T-helper 2 cell treated with Interferon-gamma antibody and Interleukin-4, amounts not matched to agents 5 μg/mL and 100 μg/mL, for 36 hours (primary cell): ENCODE measurements around the gene BSG.
A peak's percentile ranks its signal among the peaks of the same experiment; 100 is the strongest.

Experiments used
- DNase-seq: peaks from one replicate; pipeline ENCODE4 v3.0.0; 2021; ENCODE audit warnings: low spot score
- H3K27ac Mint-ChIP-seq: one replicate; pipeline ENCODE4 v1.8.0; 2021; ENCODE audit warnings: mild to moderate bottlenecking, mixed read lengths
- H3K27me3 Mint-ChIP-seq: one replicate; pipeline ENCODE4 v1.8.0; 2021; ENCODE audit warnings: low read depth, mixed read lengths
- H3K36me3 Mint-ChIP-seq: one replicate; pipeline ENCODE4 v1.8.0; 2021; ENCODE audit warnings: low read depth, mixed read lengths
- H3K4me1 Mint-ChIP-seq: one replicate; pipeline ENCODE4 v1.8.0; 2021; ENCODE audit warnings: low read depth, mixed read lengths
- H3K4me3 Mint-ChIP-seq: one replicate; pipeline ENCODE4 v1.8.0; 2022; ENCODE audit warnings: mild to moderate bottlenecking, moderate library complexity, mixed read lengths
- H3K9me3 Mint-ChIP-seq: one replicate; pipeline ENCODE4 v1.8.0; 2021; ENCODE audit warnings: mixed read lengths

Gene BSG

GRCh38 chr19:629961-630714, 57.7 kb downstream of the BSG start:
- Mint-ChIP-seq H3K27ac (peak overlapping the region; percentile 26), H3K27me3 (no peaks in the 10 kb centered on the region), H3K4me3 (no peak overlapping the region), H3K4me1 (peaks cover 13% of the 10 kb centered on the region), H3K36me3 (peaks cover 19% of the 10 kb centered on the region), H3K9me3 (no peaks in the 10 kb centered on the region)
- DNase-seq: no peak

- Mint-ChIP-seq H3K9me3 (no peaks in the 10 kb centered on the region), H3K4me1 (peaks cover 13% of the 10 kb centered on the region), H3K27ac (peak overlapping the region; percentile 95), H3K36me3 (peaks cover 15% of the 10 kb centered on the region), H3K27me3 (peaks cover 4% of the 10 kb centered on the region), H3K4me3 (peak overlapping the region; percentile 98)
- DNase-seq: peak; percentile 53
Observed at GRCh38 chr19:632579-633067, 60.2 kb downstream of the BSG start.
